Measurements from ENCODE around the gene INAFM1. TPM values are rescaled to one million over a fixed set of nuclear protein-coding genes. Genes with fewer than 3 reads are reported as not detected.

The INAFM1 gene
- total RNA-seq, 1 donor: 2.5 TPM

GRCh38 chr19:47227352-47228167 is 47.1 kb upstream of the INAFM1 start:
- peak overlapping the region; percentile 96 for H3K4me2 ChIP-seq (ENCODE audit: insufficient read depth, low read length)
- H4K20me1 ChIP-seq (ENCODE audit: insufficient read depth, low read length): peaks cover 16% of the 10 kb centered on the region
- no peak for TF ChIP-seq CTCF (IDR thresholded peaks at IDR 0.05; ENCODE audit: extremely low read depth, low read depth, low read length)
- peaks cover 50% of the 10 kb centered on the region for H3K79me2 ChIP-seq (ENCODE audit: insufficient read depth, low read length)
- no peaks in the 10 kb centered on the region for H3K9me3 ChIP-seq (ENCODE audit: low read depth, low read length)
- H3K4me3 ChIP-seq (ENCODE audit: insufficient read depth, low read length): peak overlapping the region; percentile 88
- DNase-seq (ENCODE audit: insufficient read length, low spot score, missing footprints): peak; percentile 99
- peaks cover 51% of the 10 kb centered on the region for H3K4me1 ChIP-seq (ENCODE audit: insufficient read depth, low read length)
- H3K36me3 ChIP-seq (ENCODE audit: insufficient read depth, low read length): peaks cover 6% of the 10 kb centered on the region
- no peaks in the 10 kb centered on the region for H3K27me3 ChIP-seq (ENCODE audit: insufficient read depth, low read length)
- H2AFZ ChIP-seq (ENCODE audit: low read length): no peak overlapping the region
- peak overlapping the region; percentile 80 for H3K27ac ChIP-seq (ENCODE audit: low read depth, low read length)

GRCh38 chr19:47228168-47228936 is 46.3 kb upstream of the INAFM1 start:
- Histone ChIP-seq H3K36me3 (ENCODE audit: insufficient read depth, low read length) (peaks cover 6% of the 10 kb centered on the region), H3K4me2 (ENCODE audit: insufficient read depth, low read length) (peak overlapping the region; percentile 96), H3K9me3 (ENCODE audit: low read depth, low read length) (no peaks in the 10 kb centered on the region), H3K4me1 (ENCODE audit: insufficient read depth, low read length) (peaks cover 54% of the 10 kb centered on the region), H3K79me2 (ENCODE audit: insufficient read depth, low read length) (peaks cover 50% of the 10 kb centered on the region), H3K27ac (ENCODE audit: low read depth, low read length) (peak overlapping the region; percentile 80), H4K20me1 (ENCODE audit: insufficient read depth, low read length) (peaks cover 16% of the 10 kb centered on the region), H2AFZ (ENCODE audit: low read length) (no peak overlapping the region), H3K4me3 (ENCODE audit: insufficient read depth, low read length) (peak overlapping the region; percentile 88), H3K27me3 (ENCODE audit: insufficient read depth, low read length) (no peaks in the 10 kb centered on the region)
- DNase-seq (ENCODE audit: insufficient read length, low spot score, missing footprints): peak; percentile 86
- no peak for TF ChIP-seq CTCF (IDR thresholded peaks at IDR 0.05; ENCODE audit: extremely low read depth, low read depth, low read length)

GRCh38 chr19:47228937-47229675 is 45.6 kb upstream of the INAFM1 start:
- Histone ChIP-seq H4K20me1 (ENCODE audit: insufficient read depth, low read length) (peaks cover 16% of the 10 kb centered on the region), H3K4me1 (ENCODE audit: insufficient read depth, low read length) (peaks cover 54% of the 10 kb centered on the region), H3K36me3 (ENCODE audit: insufficient read depth, low read length) (peaks cover 6% of the 10 kb centered on the region), H3K4me3 (ENCODE audit: insufficient read depth, low read length) (peak overlapping the region; percentile 88), H3K27me3 (ENCODE audit: insufficient read depth, low read length) (no peaks in the 10 kb centered on the region), H3K4me2 (ENCODE audit: insufficient read depth, low read length) (peak overlapping the region; percentile 96), H3K27ac (ENCODE audit: low read depth, low read length) (peak overlapping the region; percentile 68), H2AFZ (ENCODE audit: low read length) (no peak overlapping the region), H3K9me3 (ENCODE audit: low read depth, low read length) (no peaks in the 10 kb centered on the region), H3K79me2 (ENCODE audit: insufficient read depth, low read length) (peaks cover 48% of the 10 kb centered on the region)
- TF ChIP-seq CTCF (IDR thresholded peaks at IDR 0.05; ENCODE audit: extremely low read depth, low read depth, low read length): no peak
- peak; percentile 93 for DNase-seq (ENCODE audit: insufficient read length, low spot score, missing footprints)
